NCI-H128 (cell line): ENCODE data around the gene CASP8.

Experiments
- DNase-seq: peaks from one replicate; lab custom pipeline; 2025; ENCODE audit not compliant: unreplicated experiment; lab: John Stamatoyannopoulos, UW

The CASP8 gene

GRCh38 chr2:201242571-201243277, 17.6 kb upstream of the CASP8 start:
- no peak for DNase-seq

GRCh38 chr2:201244829-201245228, 15.5 kb upstream of the CASP8 start:
- no peak for DNase-seq

- no peak for DNase-seq
These were observed 14.1 kb upstream of the CASP8 start for GRCh38 chr2:201246280-201246679.

GRCh38 chr2:201248288-201248844, 12.0 kb upstream of the CASP8 start:
- DNase-seq, result no peak

GRCh38 chr2:201249889-201250288, 10.4 kb upstream of the CASP8 start:
- DNase-seq, result no peak

- DNase-seq, result no peak
These were observed 9.6 kb upstream of the CASP8 start for GRCh38 chr2:201250741-201251140.

- DNase-seq, result no peak
These were observed 6.1 kb upstream of the CASP8 start for GRCh38 chr2:201254081-201254730.

- DNase-seq, result no peak
These were observed 4.8 kb upstream of the CASP8 start for GRCh38 chr2:201255408-201256033.

GRCh38 chr2:201256082-201256481, 4.3 kb upstream of the CASP8 start:
- no peak for DNase-seq

GRCh38 chr2:201257381-201257955, 2.9 kb upstream of the CASP8 start:
- no peak for DNase-seq

- DNase-seq, result no peak
These were observed 2.2 kb upstream of the CASP8 start for GRCh38 chr2:201257956-201258665.

- DNase-seq, result no peak
These were observed 1.4 kb upstream of the CASP8 start for GRCh38 chr2:201258666-201259615.

- DNase-seq, result no peak
These were observed 1.1 kb downstream of the CASP8 start for GRCh38 chr2:201261471-201261870.

- no peak for DNase-seq
These were observed 1.6 kb downstream of the CASP8 start for GRCh38 chr2:201261906-201262305.

GRCh38 chr2:201262718-201263117, 2.4 kb downstream of the CASP8 start:
- no peak for DNase-seq

GRCh38 chr2:201263779-201264178, 3.4 kb downstream of the CASP8 start:
- no peak for DNase-seq

GRCh38 chr2:201264472-201265173, 4.3 kb downstream of the CASP8 start:
- no peak for DNase-seq

- DNase-seq, result no peak
These were observed 6.3 kb downstream of the CASP8 start for GRCh38 chr2:201266629-201267028.

- DNase-seq, result no peak
These were observed 7.1 kb downstream of the CASP8 start for GRCh38 chr2:201267278-201268030.
